ENCODE results near the gene DDX17.

DNA sequence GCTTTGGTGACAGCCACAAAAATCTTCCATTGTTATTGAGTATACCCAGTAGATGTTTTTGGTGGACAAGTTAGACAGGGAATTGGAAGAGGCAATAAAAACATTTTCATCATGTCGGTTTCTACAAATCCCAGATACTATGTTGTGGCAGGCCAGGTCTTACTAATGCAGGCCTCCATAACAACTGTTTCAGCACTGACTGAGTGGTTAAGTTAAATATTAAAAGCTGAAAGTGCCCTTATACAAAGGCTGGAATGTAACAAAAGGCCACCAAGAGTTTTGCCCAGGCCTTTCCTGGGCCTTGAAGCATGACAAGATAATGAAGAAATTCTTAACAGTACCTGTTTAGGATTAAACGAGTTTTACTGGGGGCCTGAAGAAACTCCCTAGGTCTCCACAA, 34.6 kb upstream of the DDX17 start:
- no peak for TF ChIP-seq POLR2A (IDR thresholded peaks at IDR 0.05)
- TF ChIP-seq, protein P1, sequence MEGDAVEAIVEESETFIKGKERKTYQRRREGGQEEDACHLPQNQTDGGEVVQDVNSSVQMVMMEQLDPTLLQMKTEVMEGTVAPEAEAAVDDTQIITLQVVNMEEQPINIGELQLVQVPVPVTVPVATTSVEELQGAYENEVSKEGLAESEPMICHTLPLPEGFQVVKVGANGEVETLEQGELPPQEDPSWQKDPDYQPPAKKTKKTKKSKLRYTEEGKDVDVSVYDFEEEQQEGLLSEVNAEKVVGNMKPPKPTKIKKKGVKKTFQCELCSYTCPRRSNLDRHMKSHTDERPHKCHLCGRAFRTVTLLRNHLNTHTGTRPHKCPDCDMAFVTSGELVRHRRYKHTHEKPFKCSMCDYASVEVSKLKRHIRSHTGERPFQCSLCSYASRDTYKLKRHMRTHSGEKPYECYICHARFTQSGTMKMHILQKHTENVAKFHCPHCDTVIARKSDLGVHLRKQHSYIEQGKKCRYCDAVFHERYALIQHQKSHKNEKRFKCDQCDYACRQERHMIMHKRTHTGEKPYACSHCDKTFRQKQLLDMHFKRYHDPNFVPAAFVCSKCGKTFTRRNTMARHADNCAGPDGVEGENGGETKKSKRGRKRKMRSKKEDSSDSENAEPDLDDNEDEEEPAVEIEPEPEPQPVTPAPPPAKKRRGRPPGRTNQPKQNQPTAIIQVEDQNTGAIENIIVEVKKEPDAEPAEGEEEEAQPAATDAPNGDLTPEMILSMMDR (IDR thresholded peaks at IDR 0.05): no peak

Measured in breast epithelium (tissue), 3 donors.